ENCODE data around the gene TMEM234.

TMEM234 gene

GRCh38 chr1:32186077-32186476, 36.1 kb downstream of the TMEM234 start:
- Histone ChIP-seq H3K9me3 (ENCODE audit: control insufficient read depth in 2 of 2, low read length in 2 of 2) (no peaks in the 10 kb centered on the region), H3K9ac (ENCODE audit: low read length in 2 of 2) (no peak overlapping the region), H3K4me1 (ENCODE audit: control insufficient read depth, insufficient read depth, low read length) (peaks cover 17% of the 10 kb centered on the region), H3K36me3 (ENCODE audit: control insufficient read depth in 2 of 2, insufficient read depth in 2 of 2, low read length in 2 of 2) (peaks cover 49 to 55% of the 10 kb centered on the region in 2 donors), H3K27me3 (ENCODE audit: control insufficient read depth in 1 of 2, insufficient read depth in 2 of 2, low read length in 2 of 2) (no peaks in the 10 kb centered on the region), H3K27ac (ENCODE audit: low read length) (no peak overlapping the region), H3K4me3 (ENCODE audit: low read length in 2 of 2) (no peak overlapping the region)

GRCh38 chr1:32184650-32185049, 37.5 kb downstream of the TMEM234 start:
- Histone ChIP-seq H3K27me3 (ENCODE audit: control insufficient read depth in 1 of 2, insufficient read depth in 2 of 2, low read length in 2 of 2) (no peaks in the 10 kb centered on the region), H3K27ac (ENCODE audit: low read length) (no peak overlapping the region), H3K36me3 (ENCODE audit: control insufficient read depth in 2 of 2, insufficient read depth in 2 of 2, low read length in 2 of 2) (peaks cover 38 to 43% of the 10 kb centered on the region in 2 donors), H3K9me3 (ENCODE audit: control insufficient read depth in 2 of 2, low read length in 2 of 2) (no peaks in the 10 kb centered on the region), H3K4me3 (ENCODE audit: low read length in 2 of 2) (peak overlapping the region in 1 of 2 donors; percentile 15), H3K9ac (ENCODE audit: low read length in 2 of 2) (no peak overlapping the region), H3K4me1 (ENCODE audit: control insufficient read depth, insufficient read depth, low read length) (peaks cover 26% of the 10 kb centered on the region)

GRCh38 chr1:32182060-32182459, 40.1 kb downstream of the TMEM234 start:
- Histone ChIP-seq H3K9me3 (ENCODE audit: control insufficient read depth in 2 of 2, low read length in 2 of 2) (no peaks in the 10 kb centered on the region), H3K4me3 (ENCODE audit: low read length in 2 of 2) (peak overlapping the region in 1 of 2 donors; percentile 81), H3K27me3 (ENCODE audit: control insufficient read depth in 1 of 2, insufficient read depth in 2 of 2, low read length in 2 of 2) (no peaks in the 10 kb centered on the region), H3K9ac (ENCODE audit: low read length in 2 of 2) (no peak overlapping the region), H3K4me1 (ENCODE audit: control insufficient read depth, insufficient read depth, low read length) (peaks cover 32% of the 10 kb centered on the region), H3K27ac (ENCODE audit: low read length) (no peak overlapping the region), H3K36me3 (ENCODE audit: control insufficient read depth in 2 of 2, insufficient read depth in 2 of 2, low read length in 2 of 2) (peaks cover 17 to 21% of the 10 kb centered on the region in 2 donors)

- Histone ChIP-seq H3K27me3 (ENCODE audit: control insufficient read depth in 1 of 2, insufficient read depth in 2 of 2, low read length in 2 of 2) (no peaks in the 10 kb centered on the region), H3K9me3 (ENCODE audit: control insufficient read depth in 2 of 2, low read length in 2 of 2) (no peaks in the 10 kb centered on the region), H3K4me3 (ENCODE audit: low read length in 2 of 2) (peak overlapping the region; percentile 62 to 81), H3K36me3 (ENCODE audit: control insufficient read depth in 2 of 2, insufficient read depth in 2 of 2, low read length in 2 of 2) (peaks cover 17 to 20% of the 10 kb centered on the region in 2 donors), H3K27ac (ENCODE audit: low read length) (no peak overlapping the region), H3K4me1 (ENCODE audit: control insufficient read depth, insufficient read depth, low read length) (peaks cover 32% of the 10 kb centered on the region), H3K9ac (ENCODE audit: low read length in 2 of 2) (peak overlapping the region; percentile 21 to 68)
These were observed 40.6 kb downstream of the TMEM234 start for GRCh38 chr1:32181563-32181962.

- H3K4me3 ChIP-seq (ENCODE audit: low read length in 2 of 2): peak overlapping the region; percentile 62 to 81
- peaks cover 14 to 18% of the 10 kb centered on the region in 2 donors for H3K36me3 ChIP-seq (ENCODE audit: control insufficient read depth in 2 of 2, insufficient read depth in 2 of 2, low read length in 2 of 2)
- H3K9ac ChIP-seq (ENCODE audit: low read length in 2 of 2): peak overlapping the region; percentile 29 to 68
- peaks cover 30% of the 10 kb centered on the region for H3K4me1 ChIP-seq (ENCODE audit: control insufficient read depth, insufficient read depth, low read length)
- peak overlapping the region; percentile 31 for H3K27ac ChIP-seq (ENCODE audit: low read length)
- no peaks in the 10 kb centered on the region for H3K27me3 ChIP-seq (ENCODE audit: control insufficient read depth in 1 of 2, insufficient read depth in 2 of 2, low read length in 2 of 2)
- no peaks in the 10 kb centered on the region for H3K9me3 ChIP-seq (ENCODE audit: control insufficient read depth in 2 of 2, low read length in 2 of 2)
These were observed 41.1 kb downstream of the TMEM234 start for GRCh38 chr1:32181065-32181464.

GRCh38 chr1:32180186-32181060, 41.7 kb downstream of the TMEM234 start:
- peaks cover 29% of the 10 kb centered on the region for H3K4me1 ChIP-seq (ENCODE audit: control insufficient read depth, insufficient read depth, low read length)
- H3K27ac ChIP-seq (ENCODE audit: low read length): peak overlapping the region; percentile 90
- peak overlapping the region; percentile 68 to 89 for H3K9ac ChIP-seq (ENCODE audit: low read length in 2 of 2)
- no peaks in the 10 kb centered on the region for H3K27me3 ChIP-seq (ENCODE audit: control insufficient read depth in 1 of 2, insufficient read depth in 2 of 2, low read length in 2 of 2)
- no peaks in the 10 kb centered on the region for H3K9me3 ChIP-seq (ENCODE audit: control insufficient read depth in 2 of 2, low read length in 2 of 2)
- H3K4me3 ChIP-seq (ENCODE audit: low read length in 2 of 2): peak overlapping the region; percentile 62 to 81
- H3K36me3 ChIP-seq (ENCODE audit: control insufficient read depth in 2 of 2, insufficient read depth in 2 of 2, low read length in 2 of 2): peaks cover 12 to 15% of the 10 kb centered on the region in 2 donors

GRCh38 chr1:32179443-32180185, 42.5 kb downstream of the TMEM234 start, which contains the start of gene TXLNA:
TSS of gene TXLNA (plus strand) at chr1:32179675. CDS start at chr1:32180346, 671 bp downstream.
- Histone ChIP-seq H3K9me3 (ENCODE audit: control insufficient read depth in 2 of 2, low read length in 2 of 2) (no peaks in the 10 kb centered on the region), H3K4me1 (ENCODE audit: control insufficient read depth, insufficient read depth, low read length) (peaks cover 29% of the 10 kb centered on the region), H3K36me3 (ENCODE audit: control insufficient read depth in 2 of 2, insufficient read depth in 2 of 2, low read length in 2 of 2) (peaks cover 13% of the 10 kb centered on the region in 2 donors), H3K27ac (ENCODE audit: low read length) (peak within 1 kb of the TSS; percentile 90), H3K4me3 (ENCODE audit: low read length in 2 of 2) (peak within 1 kb of the TSS; percentile 78 to 81), H3K9ac (ENCODE audit: low read length in 2 of 2) (peak within 1 kb of the TSS; percentile 68 to 89), H3K27me3 (ENCODE audit: control insufficient read depth in 1 of 2, insufficient read depth in 2 of 2, low read length in 2 of 2) (no peaks in the 10 kb centered on the region)

- peaks cover 24% of the 10 kb centered on the region for H3K4me1 ChIP-seq (ENCODE audit: control insufficient read depth, insufficient read depth, low read length)
- peak overlapping the region; percentile 90 for H3K27ac ChIP-seq (ENCODE audit: low read length)
- peak overlapping the region; percentile 68 to 87 for H3K9ac ChIP-seq (ENCODE audit: low read length in 2 of 2)
- no peaks in the 10 kb centered on the region for H3K9me3 ChIP-seq (ENCODE audit: control insufficient read depth in 2 of 2, low read length in 2 of 2)
- peak overlapping the region; percentile 78 to 81 for H3K4me3 ChIP-seq (ENCODE audit: low read length in 2 of 2)
- H3K27me3 ChIP-seq (ENCODE audit: control insufficient read depth in 1 of 2, insufficient read depth in 2 of 2, low read length in 2 of 2): no peaks in the 10 kb centered on the region
- peaks cover 8 to 13% of the 10 kb centered on the region in 2 donors for H3K36me3 ChIP-seq (ENCODE audit: control insufficient read depth in 2 of 2, insufficient read depth in 2 of 2, low read length in 2 of 2)
These were observed 43.0 kb downstream of the TMEM234 start for GRCh38 chr1:32179193-32179442.

- peaks cover 23% of the 10 kb centered on the region for H3K4me1 ChIP-seq (ENCODE audit: control insufficient read depth, insufficient read depth, low read length)
- peak overlapping the region; percentile 78 to 81 for H3K4me3 ChIP-seq (ENCODE audit: low read length in 2 of 2)
These were observed 43.6 kb downstream of the TMEM234 start for GRCh38 chr1:32178380-32179192.

GRCh38 chr1:32172621-32173245, 49.4 kb downstream of the TMEM234 start:
- Histone ChIP-seq H3K4me1 (ENCODE audit: control insufficient read depth, insufficient read depth, low read length) (no peaks in the 10 kb centered on the region), H3K9me3 (ENCODE audit: control insufficient read depth in 2 of 2, low read length in 2 of 2) (no peaks in the 10 kb centered on the region), H3K36me3 (ENCODE audit: control insufficient read depth in 2 of 2, insufficient read depth in 2 of 2, low read length in 2 of 2) (peaks cover 36 to 39% of the 10 kb centered on the region in 2 donors), H3K27ac (ENCODE audit: low read length) (no peak overlapping the region), H3K4me3 (ENCODE audit: low read length in 2 of 2) (no peak overlapping the region), H3K9ac (ENCODE audit: low read length in 2 of 2) (no peak overlapping the region), H3K27me3 (ENCODE audit: control insufficient read depth in 1 of 2, insufficient read depth in 2 of 2, low read length in 2 of 2) (no peaks in the 10 kb centered on the region)

More at GRCh38 chr1:32178380-32179192, 43.6 kb downstream of the TMEM234 start:
- H3K27me3 ChIP-seq (ENCODE audit: control insufficient read depth in 1 of 2, insufficient read depth in 2 of 2, low read length in 2 of 2): no peaks in the 10 kb centered on the region
- H3K36me3 ChIP-seq (ENCODE audit: control insufficient read depth in 2 of 2, insufficient read depth in 2 of 2, low read length in 2 of 2): peaks cover 9 to 10% of the 10 kb centered on the region in 2 donors
- peak overlapping the region; percentile 68 to 87 for H3K9ac ChIP-seq (ENCODE audit: low read length in 2 of 2)
- no peaks in the 10 kb centered on the region for H3K9me3 ChIP-seq (ENCODE audit: control insufficient read depth in 2 of 2, low read length in 2 of 2)
- H3K27ac ChIP-seq (ENCODE audit: low read length): peak overlapping the region; percentile 90
